GM18520 (cell line): ENCODE measurements around the gene UNC93A.
"Not testable (repeated sequence)": the region's sequence is repeated elsewhere in the genome, so short reads cannot be mapped to it uniquely, and the experiment has no call there.

Source experiments
- ATAC-seq: cut with Tn5 transposase; IDR thresholded peaks from one replicate; pipeline ENCODE4 v1.9.1; 2021; ENCODE audit not compliant: unreplicated experiment

The UNC93A gene

DNA sequence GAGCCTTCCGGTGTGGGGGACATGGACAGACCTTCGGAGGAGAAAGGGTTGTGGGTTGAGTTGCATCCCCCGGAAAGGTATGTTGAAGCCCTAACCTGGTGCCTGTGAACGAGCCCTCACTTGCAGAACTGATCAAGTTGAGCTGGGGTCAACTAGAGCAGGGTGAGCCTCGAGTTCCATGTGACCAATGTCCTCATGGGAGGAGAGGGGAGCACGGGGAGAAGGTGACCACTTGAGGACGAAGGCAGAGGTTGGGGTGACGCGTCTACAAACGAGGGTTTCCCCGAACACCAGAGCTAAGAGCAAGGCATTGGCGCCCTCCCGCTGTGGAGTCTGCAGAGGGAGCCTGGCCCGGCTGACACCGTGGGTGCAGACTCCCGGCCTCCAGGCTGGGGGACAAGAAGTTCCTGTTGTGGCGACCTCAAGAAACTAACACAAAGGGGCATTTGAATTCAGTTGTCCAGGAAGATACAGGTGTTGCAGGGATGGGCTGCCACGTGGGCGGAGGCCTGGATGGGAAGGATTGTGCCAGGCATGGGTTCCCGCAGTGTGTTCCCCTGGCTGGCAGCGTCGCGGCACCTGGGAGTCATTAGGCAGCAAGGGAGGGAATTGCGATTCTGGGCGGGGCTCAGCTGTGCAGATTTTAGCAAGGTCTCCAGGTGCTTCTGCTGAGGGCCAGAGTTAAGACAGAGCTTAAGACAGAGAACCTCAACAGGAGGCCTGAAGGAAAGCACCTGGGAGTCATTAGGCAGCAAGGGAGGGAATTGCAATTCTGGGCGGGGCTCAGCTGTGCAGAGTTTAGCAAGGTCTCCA is 20.4 kb upstream of the UNC93A start:
- no peak for ATAC-seq

DNA sequence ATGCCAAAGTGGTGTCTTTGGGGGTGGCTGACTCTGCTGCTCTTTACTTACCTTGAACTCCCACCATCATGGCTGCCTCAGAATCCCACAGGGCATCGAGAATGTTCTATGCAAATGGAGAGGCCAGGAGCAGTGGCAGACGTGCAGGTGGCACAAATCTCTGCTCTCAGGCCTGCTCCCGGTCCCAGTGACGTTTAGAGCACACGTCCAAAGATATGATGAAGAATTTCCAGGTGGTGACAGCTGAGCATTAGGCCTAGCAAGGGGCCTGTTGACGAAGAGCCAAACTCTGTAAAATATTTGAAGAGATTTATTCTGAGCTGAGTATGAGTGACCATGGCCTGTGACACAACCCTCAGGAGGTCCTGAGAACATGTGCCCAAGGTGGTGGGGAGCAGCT is 19.0 kb upstream of the UNC93A start:
- no peak for ATAC-seq

DNA sequence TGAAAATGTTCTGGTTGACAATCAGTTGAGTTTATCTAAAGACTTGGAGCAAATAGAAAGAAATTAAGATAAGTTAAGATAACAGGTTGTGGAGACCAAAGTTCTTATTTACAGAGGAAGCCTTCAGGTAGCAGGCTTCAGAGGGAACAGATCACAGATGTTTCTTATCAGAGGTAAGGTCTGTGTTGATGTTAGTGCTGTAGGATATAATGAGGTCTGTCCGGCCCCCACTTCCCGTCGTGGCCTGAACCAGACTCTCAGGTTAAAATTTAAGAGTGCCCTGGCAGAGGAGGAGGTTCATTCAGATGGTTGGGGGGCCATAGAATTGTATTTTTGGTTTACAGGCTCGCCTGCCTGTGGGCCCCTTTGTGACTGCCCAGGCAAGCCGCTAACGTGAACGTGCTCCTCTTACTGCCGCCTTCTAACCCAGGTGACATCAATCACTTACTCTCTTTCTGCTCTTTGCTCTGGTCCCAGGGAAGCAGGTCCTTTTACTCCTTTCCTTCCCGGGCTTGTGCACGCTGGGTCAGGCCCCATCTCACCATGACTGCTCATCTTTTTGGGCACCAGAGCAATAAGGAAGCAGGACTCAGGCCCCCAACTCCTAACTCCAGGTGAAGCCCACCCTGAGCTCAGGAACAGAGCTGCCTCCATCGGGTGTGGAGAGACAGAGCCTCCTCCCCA is 18.3 kb upstream of the UNC93A start:
- ATAC-seq = no peak

GRCh38 chr6:167274270-167274669 is 16.8 kb upstream of the UNC93A start:
- ATAC-seq = no peak

DNA sequence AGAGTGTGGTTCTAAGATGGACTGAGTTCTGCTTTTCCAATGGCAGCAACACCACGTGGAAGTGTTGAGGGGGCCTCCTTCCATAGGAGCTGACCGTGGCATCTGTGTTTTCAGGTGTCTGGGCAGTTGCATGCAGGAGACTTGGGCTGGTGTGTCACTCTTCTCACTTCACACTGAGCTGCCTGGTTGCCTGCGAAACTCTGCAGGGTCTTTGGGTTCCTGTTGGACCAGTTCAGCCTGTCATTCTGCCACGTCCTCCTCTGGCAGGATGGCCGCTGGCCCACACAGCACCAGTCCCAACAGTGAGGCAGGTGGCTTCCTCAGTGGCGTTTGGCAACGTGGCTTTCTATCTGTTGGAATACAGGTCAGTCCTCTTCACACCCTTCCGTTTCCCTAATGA is 16.1 kb upstream of the UNC93A start:
- ATAC-seq = no peak

DNA sequence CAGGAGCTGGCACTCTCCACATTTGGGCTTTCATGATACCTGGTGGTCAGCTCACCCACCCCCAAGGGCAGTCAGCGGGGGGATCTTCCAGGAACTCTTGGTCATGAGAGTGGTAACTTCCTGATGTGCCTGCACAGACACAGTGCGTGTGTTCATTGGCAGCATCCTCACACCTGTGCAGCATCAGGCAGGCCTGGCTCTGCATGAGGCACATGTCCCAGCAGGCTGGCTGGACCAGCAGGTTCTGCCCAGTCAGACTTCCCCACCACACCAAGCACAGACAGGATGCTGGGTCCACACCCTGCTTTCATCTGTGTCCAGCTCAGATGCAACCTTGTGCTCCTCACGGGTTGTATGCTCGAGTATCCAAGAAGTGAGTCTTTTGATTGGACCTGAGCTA is 15.7 kb upstream of the UNC93A start:
- ATAC-seq = no peak

GRCh38 chr6:167276772-167277533 is 14.2 kb upstream of the UNC93A start:
- ATAC-seq = no peak

DNA sequence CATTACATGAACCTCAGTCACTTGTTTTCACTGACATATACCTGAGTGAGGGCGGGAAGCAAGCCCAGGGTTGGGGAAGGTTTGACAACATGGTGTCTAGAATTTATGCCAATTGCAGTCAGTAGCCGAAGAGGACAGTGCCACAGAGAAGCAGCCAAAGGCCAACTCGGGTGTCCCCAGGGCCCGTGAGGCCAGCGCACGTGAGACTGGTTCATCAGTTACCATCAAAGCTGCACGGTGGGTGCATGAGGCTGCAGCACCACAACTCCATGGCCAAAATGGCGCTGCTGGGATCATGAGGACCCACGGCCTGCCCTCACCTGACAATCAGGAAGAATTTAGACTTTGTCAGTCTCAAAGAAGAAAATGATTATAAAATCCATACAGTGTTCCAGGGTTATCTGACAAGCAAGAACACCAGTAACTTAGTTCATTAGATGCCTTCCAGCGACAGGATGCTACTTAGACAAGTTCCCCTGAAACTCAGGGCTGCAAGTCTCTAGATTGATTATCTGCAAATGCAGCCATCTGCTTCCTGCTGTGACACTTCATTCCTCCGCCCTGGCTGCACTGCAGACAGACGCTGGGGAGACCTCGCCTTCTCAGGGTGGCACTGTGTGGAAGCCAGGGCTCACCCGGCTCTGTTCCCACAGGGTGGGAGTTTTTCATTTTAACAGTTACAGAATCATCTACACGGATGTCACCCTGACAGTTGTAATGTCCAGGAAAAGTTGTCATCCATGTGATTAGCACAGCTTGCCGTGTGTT is 12.8 kb upstream of the UNC93A start:
- not testable (repeated sequence) for ATAC-seq

- no peak for ATAC-seq
Measured at GRCh38 chr6:167279766-167280446, 11.2 kb upstream of the UNC93A start.

GRCh38 chr6:167280466-167280865 is 10.6 kb upstream of the UNC93A start:
- not testable (repeated sequence) for ATAC-seq

GRCh38 chr6:167282165-167282564 is 8.9 kb upstream of the UNC93A start:
- ATAC-seq = no peak

- not testable (repeated sequence) for ATAC-seq
Measured at GRCh38 chr6:167284565-167284964, 6.5 kb upstream of the UNC93A start.

GRCh38 chr6:167285077-167285770 is 5.9 kb upstream of the UNC93A start:
- no peak for ATAC-seq

DNA sequence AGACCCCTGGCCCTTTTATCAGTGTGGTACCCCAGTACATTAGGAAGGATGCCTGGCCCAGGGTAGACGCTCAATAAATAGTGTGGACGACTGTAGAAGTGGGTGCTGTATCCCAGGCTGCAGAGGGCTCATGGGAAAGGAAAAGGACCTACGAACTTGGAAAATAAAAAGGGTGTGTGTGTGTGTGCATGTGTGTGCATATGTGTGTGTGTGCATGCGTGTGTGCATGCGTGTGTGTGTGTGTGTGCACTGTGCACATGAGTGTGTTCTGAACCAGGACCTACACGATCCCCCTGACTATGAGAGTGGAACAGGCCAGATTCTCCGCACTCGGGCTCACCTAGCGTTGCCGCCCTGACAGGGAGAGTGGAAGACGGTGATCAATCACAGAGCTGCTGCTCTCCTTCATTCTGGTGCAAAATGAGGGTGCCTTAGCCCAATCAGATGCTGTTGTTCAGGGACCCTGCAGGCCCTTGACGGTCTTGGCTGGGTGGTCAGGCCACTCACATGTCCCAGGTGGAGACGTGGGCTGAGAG is 3.5 kb upstream of the UNC93A start:
- ATAC-seq = no peak

GRCh38 chr6:167288591-167289225 is 2.4 kb upstream of the UNC93A start:
- ATAC-seq = not testable (repeated sequence)

- ATAC-seq = not testable (repeated sequence)
Measured at GRCh38 chr6:167289291-167289690, 1.8 kb upstream of the UNC93A start.

- no peak for ATAC-seq
Measured at GRCh38 chr6:167291623-167292300, 647 bp downstream of the UNC93A start.

GRCh38 chr6:167292301-167293087 is 1.4 kb downstream of the UNC93A start:
- no peak for ATAC-seq
